ENCODE measurements around the gene RPIA.

The RPIA gene

DNA sequence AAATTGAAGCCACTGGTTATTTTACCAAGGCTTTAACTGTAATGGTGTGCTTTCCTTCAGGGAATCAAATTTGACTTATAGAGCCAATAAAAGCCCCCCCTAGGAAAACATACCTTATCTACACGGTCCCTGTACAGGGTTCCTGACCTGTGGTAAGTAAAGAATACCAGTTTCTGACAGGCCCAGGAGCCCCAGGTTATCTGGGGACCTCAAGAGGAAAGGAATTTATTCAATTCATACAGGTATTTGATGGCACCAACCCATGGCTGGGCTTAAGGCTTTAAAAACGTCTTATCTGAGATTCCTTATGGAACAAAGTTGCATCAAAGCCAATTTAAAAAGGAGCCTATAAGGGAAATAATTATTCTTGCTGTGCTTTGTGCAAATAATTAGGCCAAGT is 7.0 kb upstream of the RPIA start:
- no peak for DNase-seq (ENCODE audit: low read depth in 2 of 2)

DNA sequence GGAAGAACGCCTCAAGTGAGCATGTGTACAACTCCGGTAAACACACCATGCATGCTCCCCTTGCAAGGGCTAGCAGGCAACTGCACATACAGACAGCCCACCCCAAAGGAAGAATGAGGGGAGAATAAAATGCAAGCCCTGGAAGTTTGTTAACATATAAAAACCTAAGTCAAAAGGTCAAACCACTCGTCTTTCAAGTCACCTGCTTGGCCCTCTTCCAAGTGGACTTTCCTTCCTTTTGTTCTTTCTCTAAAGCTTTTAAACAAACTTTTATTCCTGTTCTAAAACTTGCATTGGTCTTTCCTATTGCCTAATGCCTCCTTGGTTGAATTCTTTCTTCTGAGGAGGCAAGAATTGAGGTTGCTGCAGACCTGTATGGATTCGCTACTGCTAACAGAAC is 5.2 kb upstream of the RPIA start:
- DNase-seq (ENCODE audit: low read depth in 2 of 2): no peak

DNA sequence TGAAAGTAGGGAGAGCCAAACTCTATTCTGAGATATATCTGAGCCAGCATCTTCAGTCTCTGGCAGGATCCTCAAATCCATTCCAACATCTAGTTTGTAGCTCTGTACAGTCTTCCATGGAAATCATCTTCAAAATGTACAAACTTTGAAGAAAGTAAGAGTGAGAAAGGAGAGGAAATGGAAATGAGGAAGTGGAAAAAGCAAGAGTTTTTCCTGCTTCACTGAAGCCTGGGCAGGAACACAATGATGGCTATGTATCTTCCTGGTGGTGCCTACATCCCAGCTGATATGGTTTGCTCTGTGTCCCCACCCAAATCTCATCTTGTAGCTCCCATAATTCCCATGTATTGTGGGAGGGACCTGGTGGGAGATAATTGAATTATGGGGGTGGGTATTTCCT is 4.1 kb upstream of the RPIA start:
- no peak for DNase-seq (ENCODE audit: low read depth in 2 of 2)

DNA sequence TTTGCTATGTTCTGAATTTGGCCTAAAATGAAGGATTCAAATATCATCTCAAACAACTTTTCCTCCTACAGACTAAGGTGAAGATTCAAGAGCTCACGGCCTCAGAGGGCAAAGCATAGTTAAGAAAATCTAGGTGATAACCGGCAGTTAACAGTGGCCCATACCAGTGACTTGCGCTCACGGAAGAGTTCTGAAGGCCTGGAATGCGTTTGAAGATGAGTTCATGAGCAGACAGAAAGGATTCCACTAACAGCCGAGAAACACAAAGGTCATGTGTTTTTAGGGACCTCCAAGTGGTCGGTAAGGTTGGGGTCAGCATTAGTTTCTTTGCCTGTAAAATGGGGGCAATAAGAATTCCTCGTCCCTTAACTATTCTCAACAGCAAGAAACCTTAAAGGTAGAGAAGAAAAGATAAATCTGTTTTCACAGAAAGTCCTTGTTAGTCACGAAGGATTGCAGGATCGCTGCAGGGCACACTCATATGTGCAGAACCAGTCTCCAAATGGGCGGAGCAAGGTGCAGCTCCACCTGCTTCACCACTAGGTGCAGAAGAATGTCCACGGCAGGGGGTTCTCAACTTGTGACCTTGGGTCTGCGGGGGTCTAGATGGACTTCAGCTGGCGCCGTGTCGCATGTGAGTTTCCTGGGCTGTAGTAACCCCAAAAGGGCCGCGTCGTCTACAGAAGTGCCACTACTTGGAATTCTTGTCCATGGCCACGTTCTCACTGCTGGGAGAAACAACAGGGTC is 708 bp upstream of the RPIA start:
- peak in 1 of 2 donors; percentile 12 for DNase-seq (ENCODE audit: low read depth in 2 of 2)

DNA sequence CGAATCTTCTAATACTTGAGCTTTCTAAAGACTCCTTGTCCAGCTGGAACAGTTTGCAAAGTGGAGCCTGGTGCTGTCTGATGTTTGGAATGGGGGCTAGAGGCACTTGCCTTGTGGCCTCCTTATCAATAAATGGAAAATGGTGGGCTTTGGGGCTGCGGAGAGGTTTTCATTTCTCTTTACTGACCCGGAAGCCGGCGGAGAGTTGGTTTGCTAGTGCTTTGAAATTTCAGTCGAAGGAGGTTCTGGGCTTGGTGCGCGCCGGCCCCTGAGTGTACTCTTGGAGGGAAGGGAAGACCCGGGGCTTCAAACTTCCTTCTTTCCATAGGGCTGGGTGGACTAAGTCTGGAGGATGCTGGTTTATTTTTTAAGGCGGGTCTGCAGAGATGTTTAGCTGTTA is 714 bp downstream of the RPIA start:
- no peak for DNase-seq (ENCODE audit: low read depth in 2 of 2)

DNA sequence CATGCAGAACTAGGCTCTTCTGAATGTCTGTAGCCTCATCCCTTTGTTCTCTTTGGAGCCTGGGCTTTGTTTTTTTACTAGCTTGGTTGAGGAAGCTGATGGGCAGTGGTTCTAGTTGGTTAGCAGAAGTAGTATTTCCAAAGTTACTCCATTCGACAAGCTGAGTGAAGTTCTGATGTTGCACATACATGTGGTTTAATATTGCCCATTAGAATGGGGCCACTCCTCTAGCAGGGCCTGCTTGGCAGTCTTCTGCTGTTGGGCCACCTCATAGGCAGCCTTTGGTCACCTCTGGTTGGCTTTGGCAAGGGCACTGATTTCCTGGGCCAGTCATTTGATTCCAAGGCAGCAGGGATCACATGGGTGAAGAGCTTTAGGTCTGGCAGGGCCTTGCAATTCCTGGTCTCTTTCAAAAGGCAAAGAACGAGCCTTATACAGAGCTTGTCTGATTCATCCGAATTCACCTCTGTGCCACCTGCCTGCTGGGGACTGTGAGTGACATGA is 2.5 kb downstream of the RPIA start:
- DNase-seq (ENCODE audit: low read depth in 2 of 2): no peak

DNA sequence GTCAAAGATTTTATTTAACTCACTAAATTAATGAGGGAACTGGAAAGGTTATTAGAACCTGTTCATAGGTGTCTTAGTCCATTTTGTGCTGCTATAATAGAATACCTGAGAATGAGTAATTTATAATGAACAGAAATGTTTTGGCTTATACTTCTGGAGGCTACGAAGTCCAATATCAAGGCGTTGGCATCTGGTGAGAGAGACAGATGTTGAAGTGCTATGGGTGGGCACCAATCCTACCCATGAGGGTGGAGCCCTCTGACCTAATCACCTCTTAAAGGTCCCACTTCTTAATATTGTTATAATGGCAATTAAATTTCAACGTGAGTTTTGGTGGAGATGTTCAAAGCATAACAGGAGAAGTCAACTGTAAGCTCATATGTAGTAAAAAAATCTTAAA is 5.1 kb downstream of the RPIA start:
- DNase-seq (ENCODE audit: low read depth in 2 of 2): no peak

DNA sequence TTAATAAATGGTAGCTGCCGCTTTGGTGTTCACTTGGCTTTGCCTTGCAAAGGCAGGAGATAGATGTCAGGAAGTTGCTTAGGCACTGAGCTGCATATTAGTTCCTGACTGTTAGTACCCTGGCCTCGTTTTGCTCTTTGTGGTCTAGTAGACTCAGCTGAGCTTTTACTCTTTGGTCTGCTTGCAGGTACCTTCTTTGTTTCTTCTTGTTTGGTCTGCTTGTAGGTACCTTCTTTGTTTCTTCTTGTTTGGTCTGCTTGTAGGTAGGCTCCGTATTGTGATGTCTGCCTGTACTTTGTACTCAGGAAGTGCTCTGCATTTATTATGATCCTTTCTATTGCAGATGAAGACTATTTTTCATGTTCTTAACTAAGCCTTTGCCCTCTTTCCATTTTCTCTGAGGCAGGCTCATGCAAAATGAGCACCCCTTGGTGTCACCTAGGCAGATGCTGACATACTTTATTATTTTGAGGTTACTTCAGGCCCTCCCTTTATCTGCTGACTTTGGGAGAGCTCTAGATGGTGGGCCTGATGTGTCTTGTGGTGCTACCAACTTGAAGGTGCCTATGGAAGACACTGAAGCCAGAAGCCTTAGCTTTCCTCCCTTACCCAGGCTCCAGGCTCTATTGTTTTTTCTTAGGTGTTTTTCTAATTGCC is 6.0 kb downstream of the RPIA start:
- no peak for DNase-seq (ENCODE audit: low read depth in 2 of 2)

DNA sequence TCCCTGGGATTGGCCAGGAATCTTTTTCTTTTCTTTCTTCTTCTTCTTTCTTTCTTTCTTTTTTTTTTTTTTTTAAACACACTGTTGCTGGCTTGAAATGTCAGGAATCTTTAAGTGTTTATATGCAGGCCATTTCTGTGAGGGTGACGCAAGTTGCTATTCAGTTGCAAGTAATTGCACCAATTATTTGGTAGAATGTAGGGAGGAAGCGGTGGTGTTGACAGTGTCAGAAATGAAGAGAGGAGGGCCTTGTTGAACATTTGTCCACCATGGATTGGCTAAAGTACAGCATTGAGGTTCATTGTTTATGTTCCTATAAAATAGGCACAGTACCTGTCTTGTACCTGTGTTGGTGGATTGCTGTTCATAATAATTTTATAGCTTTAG is 6.5 kb downstream of the RPIA start:
- no peak for DNase-seq (ENCODE audit: low read depth in 2 of 2)

DNA sequence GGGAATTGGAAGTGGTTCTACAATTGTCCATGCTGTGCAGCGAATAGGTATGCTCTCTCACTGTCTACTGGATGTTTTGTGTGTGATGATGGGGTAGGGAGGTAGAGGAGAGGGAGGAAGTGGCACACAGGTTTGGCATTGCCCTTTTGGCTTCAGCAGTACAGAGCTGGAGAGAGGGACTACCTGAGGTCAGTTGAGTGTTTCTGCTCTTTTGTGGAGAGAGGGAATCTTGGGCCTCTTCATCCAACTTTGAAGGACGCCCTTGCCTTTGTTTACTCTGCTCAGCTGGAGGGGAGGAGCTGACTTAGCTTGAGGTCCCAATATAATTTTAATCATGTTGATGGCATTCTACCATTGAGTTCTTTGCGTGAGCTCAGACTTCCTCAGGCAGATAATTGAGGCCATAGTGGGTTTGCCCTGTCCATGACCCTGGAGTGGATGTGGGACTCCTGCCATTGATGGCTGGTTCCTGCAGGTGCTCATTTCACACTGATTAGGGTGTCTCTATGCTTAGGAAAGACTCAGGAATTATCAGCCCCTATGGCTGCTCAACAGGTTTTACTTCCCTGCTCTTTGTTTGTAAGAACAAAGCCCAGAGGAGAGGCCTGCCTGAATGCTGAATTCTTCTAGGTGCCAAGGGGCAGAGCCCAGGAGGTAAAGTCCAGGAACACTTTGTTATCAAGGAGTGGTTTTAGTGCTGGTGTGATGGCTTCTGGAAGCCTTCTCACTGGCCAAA is 7.2 kb downstream of the RPIA start:
- no peak for DNase-seq (ENCODE audit: low read depth in 2 of 2)

DNA sequence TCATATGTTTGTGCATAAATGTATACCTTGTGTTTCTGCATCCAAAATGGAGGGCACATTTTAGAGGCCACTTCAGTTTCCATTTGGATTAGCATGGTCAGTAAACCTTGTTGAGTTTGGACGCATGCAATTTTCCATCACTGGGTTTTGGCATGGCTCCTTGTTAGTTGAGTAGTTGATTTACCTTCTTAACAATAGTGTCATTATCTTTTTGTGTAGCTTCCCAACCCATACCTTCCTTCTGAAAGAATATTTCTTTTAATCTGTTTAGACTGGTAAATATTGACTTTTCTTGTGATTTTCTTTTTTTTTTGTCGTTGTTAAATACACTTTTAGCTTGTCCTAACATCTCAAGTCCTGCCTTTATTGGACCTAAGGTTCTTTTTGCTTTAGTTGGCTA is 15.5 kb downstream of the RPIA start:
- DNase-seq (ENCODE audit: low read depth in 2 of 2): no peak

DNA sequence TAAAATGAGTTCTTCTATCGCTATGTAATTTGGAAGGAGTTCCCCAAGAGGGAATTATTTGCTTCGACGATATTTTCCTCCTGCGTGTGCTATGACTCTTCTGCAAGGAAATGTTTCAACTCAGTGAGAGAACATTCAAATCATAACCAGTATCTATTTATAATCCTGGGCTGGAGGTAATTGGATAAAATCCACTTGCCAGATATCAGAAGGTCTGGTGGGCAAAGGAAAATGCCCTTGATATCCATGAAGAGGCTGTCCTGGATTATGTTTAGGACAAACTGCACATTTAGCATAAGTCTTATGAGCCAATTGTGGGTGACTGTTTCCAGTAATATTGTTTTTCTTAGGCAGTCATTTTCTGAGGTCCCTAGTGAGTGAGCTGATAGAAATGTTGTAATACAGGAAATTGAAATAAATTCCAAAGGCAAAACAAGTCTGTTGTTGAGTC is 17.7 kb downstream of the RPIA start:
- DNase-seq (ENCODE audit: low read depth in 2 of 2): no peak

DNA sequence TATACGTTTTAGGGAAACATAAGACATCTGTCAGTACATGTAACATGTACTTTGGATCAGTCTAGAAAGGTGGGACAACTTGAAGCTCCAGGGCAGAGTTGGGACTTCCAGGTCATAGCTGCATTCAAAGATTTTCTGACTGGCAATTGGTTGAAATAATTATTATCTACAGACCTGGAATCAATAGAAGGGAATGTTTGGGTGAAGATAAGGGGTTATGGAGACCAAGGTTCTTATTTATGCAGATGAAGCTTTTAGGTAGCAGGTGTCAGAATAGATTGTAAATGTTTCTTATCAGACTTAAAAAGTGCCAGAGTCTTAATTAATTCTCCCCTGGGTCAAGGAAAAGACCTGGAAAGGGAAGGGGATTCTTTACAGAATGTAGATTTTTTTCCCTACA is 19.8 kb downstream of the RPIA start:
- no peak for DNase-seq (ENCODE audit: low read depth in 2 of 2)

DNA sequence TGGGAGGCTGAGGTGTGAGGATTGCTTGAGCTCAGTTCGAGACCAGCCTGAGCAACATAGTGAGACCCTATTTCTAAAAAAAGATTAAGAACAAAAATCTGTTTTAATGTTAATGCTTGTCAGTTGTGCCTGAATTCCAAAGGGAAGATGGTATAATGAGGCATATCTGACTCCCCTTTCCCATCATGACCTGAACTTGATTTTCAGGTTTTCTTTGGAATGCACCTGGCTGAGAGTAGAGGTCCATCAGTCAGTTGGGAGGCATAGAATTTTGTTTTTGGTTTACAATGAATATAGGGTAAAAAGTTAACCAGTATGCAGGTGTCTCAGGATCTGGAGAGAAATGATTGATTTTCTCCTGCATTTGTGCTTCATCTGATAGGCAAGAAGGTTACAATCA is 20.4 kb downstream of the RPIA start:
- DNase-seq (ENCODE audit: low read depth in 2 of 2): no peak

DNA sequence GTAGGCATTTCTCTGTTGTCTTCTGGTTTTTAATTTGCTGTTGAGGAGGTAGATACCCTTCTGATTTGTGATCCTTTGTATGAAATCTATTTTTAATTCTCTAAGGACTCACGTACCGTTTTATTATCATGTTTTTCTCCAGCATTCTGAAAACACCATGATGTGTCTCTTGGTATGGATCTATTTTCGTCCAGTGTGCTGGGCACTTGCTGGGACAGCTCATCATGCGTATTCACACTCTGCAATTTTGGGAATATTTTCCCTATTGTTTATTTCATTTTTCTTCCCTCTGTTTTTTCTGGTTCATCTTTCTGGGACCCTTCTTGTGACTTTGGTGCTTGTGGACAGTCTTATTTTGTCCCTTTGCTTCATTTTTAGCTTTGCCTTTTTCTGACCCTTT is 21.9 kb downstream of the RPIA start:
- DNase-seq (ENCODE audit: low read depth in 2 of 2): no peak

DNA sequence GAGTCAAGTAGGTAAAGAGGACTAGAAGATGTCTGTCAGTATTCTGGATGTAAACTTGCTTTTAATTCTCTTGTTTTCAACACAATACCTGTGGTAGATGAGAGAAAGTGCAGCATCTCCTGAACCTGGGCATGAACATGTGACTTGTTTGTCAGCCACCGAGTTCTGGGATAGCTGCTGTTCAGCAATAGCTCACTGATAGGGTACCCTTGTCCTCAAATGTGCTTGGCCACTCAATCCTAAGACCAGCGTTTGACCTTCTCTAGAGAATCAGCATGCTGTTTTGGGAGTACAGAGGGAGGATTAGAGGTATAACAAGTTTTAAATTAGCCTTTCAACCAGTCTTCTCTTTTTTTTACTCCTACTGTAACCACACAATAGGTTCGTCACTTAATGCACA is 23.2 kb downstream of the RPIA start:
- no peak for DNase-seq (ENCODE audit: low read depth in 2 of 2)

DNA sequence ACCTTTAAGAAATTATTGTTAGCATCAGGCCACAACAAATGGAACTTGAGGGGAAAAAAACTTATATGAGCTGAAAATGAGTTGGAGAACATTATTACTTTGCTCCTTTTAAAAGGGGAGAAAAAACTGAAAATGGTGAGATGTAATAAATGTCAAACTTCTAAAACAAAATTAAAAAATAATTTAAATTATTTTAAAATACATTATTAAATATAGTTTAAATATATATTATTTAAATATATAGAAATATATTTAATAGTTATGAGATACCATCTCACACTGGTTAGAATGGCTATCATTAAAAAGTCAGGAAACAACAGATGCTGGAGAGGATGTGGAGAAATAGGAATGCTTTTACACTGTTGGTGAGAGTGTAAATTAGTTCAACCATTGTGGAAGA is 28.9 kb downstream of the RPIA start:
- DNase-seq (ENCODE audit: low read depth in 2 of 2): no peak

DNA sequence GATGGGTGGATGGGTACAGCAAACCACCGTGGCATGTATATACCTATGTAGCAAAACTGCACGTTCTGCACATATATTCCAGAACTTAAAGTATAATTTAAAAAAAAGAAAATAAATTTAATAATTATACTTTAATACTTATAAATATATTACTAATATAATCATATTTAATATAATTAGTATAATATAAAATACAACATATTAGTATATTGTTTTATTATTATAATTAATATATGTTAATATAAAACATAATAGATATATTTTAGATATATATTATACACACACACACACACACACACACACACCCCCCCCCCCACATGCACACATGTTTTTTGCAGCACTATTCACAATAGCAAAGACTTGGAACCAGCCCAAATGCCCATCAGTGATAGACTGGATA is 29.8 kb downstream of the RPIA start:
- DNase-seq (ENCODE audit: low read depth in 2 of 2): no peak

DNA sequence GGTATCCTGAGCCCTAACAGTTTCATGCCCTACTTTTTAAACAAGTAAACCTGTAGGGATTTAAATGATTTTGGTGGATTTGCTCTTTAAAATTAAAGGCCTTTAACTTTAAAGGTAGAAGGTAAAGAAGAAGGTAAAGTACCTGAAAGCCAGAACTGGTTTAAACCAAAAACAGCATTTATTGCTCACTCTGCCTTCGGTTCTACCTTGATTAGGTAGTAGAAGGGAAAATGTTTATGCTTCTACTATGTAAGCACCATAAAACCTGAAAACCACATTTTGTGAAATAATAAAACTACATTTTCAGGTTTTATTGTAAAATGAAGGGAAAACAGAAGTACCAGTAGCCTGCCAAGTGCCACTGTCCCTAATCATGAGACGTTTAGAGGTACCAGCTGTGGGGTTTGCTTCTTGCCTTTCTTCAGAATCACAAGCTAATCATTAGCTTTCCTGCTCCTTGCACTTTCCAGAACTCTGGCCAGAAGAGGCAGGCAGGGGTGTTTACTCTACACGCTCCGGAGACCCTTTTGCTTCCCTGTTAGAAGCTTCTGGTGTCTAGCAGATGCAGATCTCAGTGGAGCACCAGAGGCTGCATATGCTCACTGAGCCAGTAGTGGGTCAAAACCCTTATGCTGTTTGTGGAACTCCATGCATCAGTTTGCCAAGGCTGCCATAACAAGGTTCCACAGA is 33.3 kb downstream of the RPIA start:
- DNase-seq (ENCODE audit: low read depth in 2 of 2): no peak

DNA sequence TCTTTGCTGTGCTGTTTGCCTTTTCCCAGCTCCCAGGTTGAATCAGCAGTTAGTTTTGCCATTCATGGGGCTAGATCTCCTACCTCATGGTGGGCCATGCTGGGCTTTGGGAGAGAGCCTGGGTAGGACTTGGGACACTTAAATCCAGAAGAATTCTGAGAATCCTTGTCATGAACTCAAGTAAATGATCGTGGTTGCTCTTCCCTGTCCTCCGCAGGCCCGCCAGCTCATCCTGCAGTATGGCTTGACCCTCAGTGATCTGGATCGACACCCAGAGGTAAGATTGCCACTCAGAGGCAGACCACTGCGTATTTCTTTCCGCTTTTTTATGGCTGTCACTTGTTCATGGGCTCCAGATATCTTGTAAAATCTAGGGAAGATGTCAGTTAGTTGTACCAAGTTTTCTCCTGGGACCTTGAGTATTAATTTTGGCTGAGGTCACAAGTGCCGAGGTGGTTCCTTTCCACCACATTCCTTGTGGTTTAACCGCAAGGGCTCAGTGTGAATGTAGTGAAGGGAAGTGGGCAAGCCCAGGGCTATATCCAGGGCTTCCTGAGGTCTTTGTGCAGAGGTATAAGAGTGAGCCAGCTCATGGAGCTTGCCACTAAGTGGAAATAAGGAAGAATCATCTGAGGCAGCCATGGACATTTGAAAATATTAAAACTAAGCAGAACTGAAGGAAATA is 37.7 kb downstream of the RPIA start:
- no peak for DNase-seq (ENCODE audit: low read depth in 2 of 2)

DNA sequence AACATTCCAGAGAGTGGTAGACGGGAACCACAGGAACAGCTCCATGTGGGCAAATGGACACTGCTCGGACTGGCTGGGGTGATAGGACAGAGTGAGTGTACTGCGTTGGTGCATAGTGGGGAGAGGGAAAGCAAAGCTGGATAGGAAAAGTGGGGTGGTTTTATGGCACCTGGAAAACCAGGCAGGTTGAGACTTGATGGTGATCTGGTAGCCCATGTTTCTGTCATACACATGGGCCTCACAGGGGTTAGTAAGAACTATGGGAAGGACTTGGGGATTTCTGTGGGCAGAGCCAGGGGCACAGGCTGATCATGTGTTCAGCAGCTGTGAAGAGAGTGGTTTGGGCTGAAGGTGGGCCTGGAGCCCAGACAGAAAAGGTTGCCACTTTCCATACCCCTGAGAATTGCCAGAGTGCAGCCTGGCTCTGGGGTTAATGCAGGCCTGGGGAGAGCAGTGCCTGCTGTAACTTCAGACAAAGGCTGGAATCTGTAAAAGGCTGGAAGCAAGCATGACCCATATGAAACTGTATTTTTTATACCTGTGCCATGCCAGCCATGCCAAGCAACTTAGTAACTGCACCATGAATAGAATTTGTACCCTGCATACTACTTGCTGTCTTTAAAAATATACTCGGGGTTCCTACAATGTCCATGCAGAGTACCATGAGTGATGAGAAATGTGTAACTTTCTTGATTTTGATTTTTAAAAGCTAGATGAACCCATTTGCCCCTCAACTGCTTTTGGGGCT is 41.9 kb downstream of the RPIA start:
- no peak for DNase-seq (ENCODE audit: low read depth in 2 of 2)

Measured in stimulated activated CD8-positive, alpha-beta memory T cell treated with anti-CD3 and anti-CD28 coated beads, Interleukin-15, amount 100 ng/mL, for 4 hours (primary cell).